Stimulated activated effector memory CD8-positive, alpha-beta T cell treated with anti-CD3 and anti-CD28 coated beads, Interleukin-12 subunit alpha, Interleukin-12 subunit beta, amount 100 ng/mL, for 72 hours (primary cell): ENCODE data around the gene TRNAU1AP.
"Not testable (repeated sequence)": the region's sequence is repeated elsewhere in the genome, so short reads cannot be mapped to it uniquely, and the experiment has no call there.

Experiments
- ATAC-seq: fragments of 150-1000 bp; cut with Tn5 transposase; 2 replicates; pipeline ENCODE4 v1.10.0; 2021
- DNase-seq, 2 donors: peaks; one replicate each; pipeline ENCODE4 v3.0.0; 2021 to 2022; ENCODE audit warnings: low spot score in 2 of 2
- H3K27ac Mint-ChIP-seq: one replicate; pipeline ENCODE4 v1.8.0; 2022; ENCODE audit warnings: mild to moderate bottlenecking, mixed read lengths
- H3K36me3 Mint-ChIP-seq: one replicate; pipeline ENCODE4 v1.8.0; 2022; ENCODE audit warnings: mild to moderate bottlenecking, mixed read lengths
- H3K4me1 Mint-ChIP-seq: one replicate; pipeline ENCODE4 v1.8.0; 2022; ENCODE audit warnings: mixed read lengths
- H3K4me3 Mint-ChIP-seq: one replicate; pipeline ENCODE4 v1.8.0; 2022; ENCODE audit warnings: mild to moderate bottlenecking, mixed read lengths
- H3K9me3 Mint-ChIP-seq: one replicate; pipeline ENCODE4 v1.8.0; 2022; ENCODE audit warnings: mixed read lengths

The TRNAU1AP gene

DNA sequence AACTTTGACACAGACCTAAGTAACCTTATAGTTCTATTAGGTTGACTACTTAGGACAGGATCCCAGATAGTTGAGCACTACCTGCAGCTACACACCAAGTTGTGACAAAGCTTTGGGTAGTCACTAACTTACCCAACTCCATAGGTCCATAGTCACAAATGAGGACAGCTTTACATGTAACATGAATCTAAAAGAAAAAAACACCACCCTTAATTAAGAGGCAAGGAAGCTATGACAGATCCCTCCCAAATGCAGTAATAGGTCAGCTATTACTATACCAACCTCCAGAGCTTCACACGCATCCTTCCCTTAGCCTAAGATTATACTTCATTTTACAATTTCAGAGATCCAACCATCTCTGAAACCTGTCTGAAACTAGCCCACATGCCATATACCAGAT lies 26.5 kb downstream of the TRNAU1AP start:
- Mint-ChIP-seq H3K36me3 (peaks cover 87% of the 10 kb centered on the region), H3K4me3 (peak overlapping the region; percentile 87), H3K9me3 (no peaks in the 10 kb centered on the region), H3K27ac (peak overlapping the region; percentile 96), H3K4me1 (peaks cover 39% of the 10 kb centered on the region)
- ATAC-seq (no peak), DNase-seq (no peak)

DNA sequence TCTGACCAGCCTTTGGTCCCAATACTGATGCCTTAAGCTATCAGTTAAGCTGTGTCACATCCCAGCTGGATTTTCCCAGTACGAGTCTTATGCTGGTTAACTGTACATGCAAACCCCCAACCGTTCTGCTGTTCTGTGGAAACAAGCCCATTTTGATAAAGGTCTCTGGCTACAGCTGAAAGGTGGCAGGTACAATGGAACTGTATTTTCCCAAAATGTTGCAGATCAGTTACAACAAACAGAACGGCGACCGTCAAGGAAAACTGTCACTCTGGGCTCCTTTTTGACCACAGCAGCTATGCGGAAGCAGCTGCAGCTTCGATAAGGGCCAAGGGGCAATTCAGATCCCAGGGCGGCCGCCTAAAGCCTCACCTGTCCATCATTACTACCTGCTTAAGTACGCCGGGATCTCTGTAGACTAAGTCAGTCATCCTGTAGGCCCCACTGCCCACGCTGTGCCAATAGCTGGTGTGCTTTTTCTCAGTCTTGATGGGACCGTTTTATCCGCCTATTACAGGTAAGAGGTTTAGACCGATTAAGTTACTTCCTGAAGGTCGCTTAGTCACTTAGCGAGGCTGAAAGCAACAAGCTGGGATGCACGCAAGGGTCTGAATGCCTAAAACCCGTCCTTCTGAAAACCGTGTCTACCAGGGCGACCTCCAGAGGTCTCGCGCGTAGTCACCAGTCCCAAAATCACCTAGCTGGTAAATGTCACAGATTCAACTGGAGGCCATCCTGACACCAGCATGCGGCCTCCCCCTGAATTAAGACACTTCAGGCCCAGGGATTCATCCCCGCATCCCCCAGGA lies 28.0 kb downstream of the TRNAU1AP start:
- peak overlapping the region; percentile 87 for H3K4me3 Mint-ChIP-seq
- H3K4me1 Mint-ChIP-seq: peaks cover 39% of the 10 kb centered on the region
- peak overlapping the region; percentile 96 for H3K27ac Mint-ChIP-seq
- DNase-seq: no peak
- peaks cover 71% of the 10 kb centered on the region for H3K36me3 Mint-ChIP-seq
- H3K9me3 Mint-ChIP-seq: no peaks in the 10 kb centered on the region
- ATAC-seq: peak; percentile 53

DNA sequence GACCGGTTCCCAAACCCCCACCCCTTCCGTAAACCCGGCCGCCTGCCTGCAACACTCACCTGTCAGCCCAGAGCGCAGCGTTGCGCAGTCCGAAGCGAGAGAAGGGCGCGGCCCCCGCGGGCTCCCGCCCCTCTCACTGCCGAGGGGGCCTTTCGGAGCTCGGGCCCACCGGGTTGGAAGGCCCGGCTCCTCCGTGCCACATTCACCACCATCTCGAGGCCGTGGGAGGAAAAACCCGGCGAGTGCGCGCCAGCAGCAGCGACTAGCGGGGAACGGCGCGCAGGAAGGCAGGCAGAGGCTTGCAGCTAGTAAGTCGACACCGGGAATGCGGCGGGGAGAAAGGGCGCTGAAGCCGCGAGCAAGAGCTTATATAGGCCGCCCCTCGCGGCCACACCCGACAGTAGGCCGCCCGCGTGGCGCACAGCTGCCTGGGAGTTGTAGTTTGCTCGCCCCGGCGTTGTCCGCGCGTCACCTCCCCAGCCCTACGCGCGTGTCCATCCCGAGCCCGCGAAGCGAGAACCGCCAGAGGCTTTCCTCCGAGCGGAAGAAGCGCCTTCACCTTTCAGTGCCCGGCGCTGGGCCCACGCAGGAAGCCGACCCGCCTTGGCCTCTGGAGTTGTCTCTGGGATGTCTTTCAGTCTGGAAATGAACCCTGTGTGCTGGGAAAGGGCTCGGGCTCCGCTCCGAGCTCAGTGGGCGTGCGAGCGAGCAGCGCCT lies 28.8 kb downstream of the TRNAU1AP start:
- Mint-ChIP-seq H3K36me3 (peaks cover 64% of the 10 kb centered on the region), H3K9me3 (no peaks in the 10 kb centered on the region), H3K27ac (peak overlapping the region; percentile 96), H3K4me3 (peak overlapping the region; percentile 87), H3K4me1 (peaks cover 39% of the 10 kb centered on the region)
- ATAC-seq (peak; percentile 94), DNase-seq (peak; percentile 94 to 98)

DNA sequence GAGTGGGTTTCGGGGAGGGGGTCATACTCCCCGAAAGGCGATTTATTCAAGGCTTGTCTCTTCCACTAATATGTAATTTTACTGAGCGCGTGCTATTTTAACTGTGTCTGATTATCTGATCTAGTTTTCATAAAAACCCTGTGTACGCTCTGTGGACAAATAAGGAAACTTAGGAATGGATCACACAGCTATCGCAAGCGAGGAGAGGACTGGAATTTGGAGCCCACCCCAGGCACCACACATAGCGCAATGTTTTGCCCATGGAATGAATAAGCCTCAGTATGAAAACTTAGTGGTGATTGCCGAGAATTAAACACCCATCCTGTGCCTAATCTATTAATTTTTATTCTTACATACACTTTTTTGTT lies 29.3 kb downstream of the TRNAU1AP start:
- ATAC-seq (no peak), DNase-seq (no peak)
- Mint-ChIP-seq H3K27ac (peak overlapping the region; percentile 96), H3K9me3 (no peaks in the 10 kb centered on the region), H3K4me3 (peak overlapping the region; percentile 87), H3K4me1 (peaks cover 39% of the 10 kb centered on the region), H3K36me3 (peaks cover 58% of the 10 kb centered on the region)

DNA sequence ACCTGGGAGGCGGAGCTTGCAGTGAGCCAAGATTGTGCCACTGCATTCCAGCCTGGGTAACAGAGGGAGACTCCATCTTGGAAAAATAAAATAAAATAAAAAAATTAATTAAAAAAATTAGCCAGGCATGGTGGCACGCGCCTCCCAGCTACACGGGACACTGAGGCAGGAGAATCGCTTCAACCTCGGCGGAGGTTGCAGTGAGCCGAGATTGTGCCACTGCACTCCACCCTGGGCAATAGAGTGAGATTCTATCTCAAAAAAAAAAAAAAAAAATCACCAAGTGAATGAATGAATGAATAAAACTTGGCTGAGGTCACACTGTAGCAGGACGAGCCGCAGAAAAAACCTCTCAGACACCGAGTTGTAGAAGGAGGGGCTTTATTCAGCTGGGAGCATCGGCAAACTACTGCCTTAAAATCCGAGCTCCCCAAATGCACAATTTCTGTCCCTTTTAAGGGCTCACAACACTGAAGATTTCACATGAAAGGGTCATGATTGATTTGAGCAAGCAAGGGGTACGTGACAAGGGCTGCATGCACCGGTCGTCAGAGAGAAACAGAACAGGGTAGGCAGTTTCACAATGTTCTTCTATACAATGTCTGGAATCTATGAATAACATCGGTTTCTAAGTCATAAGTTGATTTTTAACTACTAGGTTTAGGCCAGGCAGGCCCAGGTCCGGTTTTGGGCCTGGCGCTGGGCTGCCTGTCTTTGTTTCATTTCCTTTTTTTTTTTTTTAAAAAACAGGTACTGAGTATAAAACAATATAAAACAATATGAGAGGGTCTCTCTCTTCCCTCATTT lies 33.9 kb downstream of the TRNAU1AP start:
- not testable (repeated sequence) for H3K27ac Mint-ChIP-seq, H3K4me3 Mint-ChIP-seq, ATAC-seq, H3K4me1 Mint-ChIP-seq, DNase-seq, H3K9me3 Mint-ChIP-seq
- H3K36me3 Mint-ChIP-seq: peaks cover 13% of the 10 kb centered on the region

GRCh38 chr1:28591708-28592320 lies 38.9 kb downstream of the TRNAU1AP start, which contains the start of gene RAB42:
TSS of gene RAB42 (plus strand) at chr1:28592265. CDS start at chr1:28592512, 247 bp downstream.
- Mint-ChIP-seq H3K27ac (peak within 1 kb of the TSS; percentile 63), H3K4me3 (peak within 1 kb of the TSS; percentile 71), H3K36me3 (peaks cover 6% of the 10 kb centered on the region), H3K4me1 (peaks cover 6% of the 10 kb centered on the region), H3K9me3 (no peaks in the 10 kb centered on the region)
- DNase-seq (no peak), ATAC-seq (peak; percentile 73)

GRCh38 chr1:28592321-28593071 lies 39.6 kb downstream of the TRNAU1AP start:
- H3K27ac Mint-ChIP-seq: peak overlapping the region; percentile 63
- peak overlapping the region; percentile 71 for H3K4me3 Mint-ChIP-seq
- H3K9me3 Mint-ChIP-seq: no peaks in the 10 kb centered on the region
- H3K36me3 Mint-ChIP-seq: peaks cover 6% of the 10 kb centered on the region
- DNase-seq (no peak), ATAC-seq (peak; percentile 74)
- H3K4me1 Mint-ChIP-seq: peaks cover 6% of the 10 kb centered on the region

GRCh38 chr1:28593988-28594356 lies 41.1 kb downstream of the TRNAU1AP start:
- not testable (repeated sequence) for ATAC-seq, H3K4me3 Mint-ChIP-seq, H3K36me3 Mint-ChIP-seq, H3K27ac Mint-ChIP-seq, H3K9me3 Mint-ChIP-seq, H3K4me1 Mint-ChIP-seq, DNase-seq

DNA sequence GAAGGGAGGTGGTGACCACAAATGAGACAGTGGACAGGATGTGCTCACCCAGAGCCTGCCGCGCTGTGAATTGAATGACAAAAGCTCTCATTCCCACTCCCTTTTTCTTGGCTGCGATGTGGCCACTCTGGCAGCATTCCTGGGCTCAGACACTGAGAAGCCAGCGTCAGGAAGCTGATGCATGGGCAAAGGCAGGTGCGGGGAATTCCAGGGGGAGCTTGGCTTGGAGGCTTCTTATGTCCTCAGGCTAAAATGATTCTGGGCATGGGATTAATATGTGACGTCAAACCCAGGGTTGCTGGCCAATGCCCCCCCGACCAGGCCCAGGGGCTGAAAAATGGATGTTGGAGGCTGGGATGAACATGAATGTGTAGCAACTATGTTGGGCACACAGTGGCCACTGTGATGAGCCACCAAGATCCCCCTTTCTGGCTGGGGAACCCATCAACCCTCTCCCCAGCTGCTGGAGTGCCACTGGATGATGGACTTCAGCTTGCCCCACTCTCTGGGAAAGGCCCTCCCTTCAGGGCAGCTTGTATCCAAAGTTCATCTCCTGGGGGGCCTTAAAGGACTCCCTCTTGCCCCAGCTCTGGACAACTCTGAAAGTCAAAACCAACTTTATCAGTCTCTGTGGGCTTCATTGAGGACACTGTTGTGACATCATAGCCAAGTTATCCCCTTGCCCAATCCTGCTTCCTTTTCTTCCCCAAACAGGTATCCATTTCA lies 42.0 kb downstream of the TRNAU1AP start:
- not testable (repeated sequence) for H3K27ac Mint-ChIP-seq

DNA sequence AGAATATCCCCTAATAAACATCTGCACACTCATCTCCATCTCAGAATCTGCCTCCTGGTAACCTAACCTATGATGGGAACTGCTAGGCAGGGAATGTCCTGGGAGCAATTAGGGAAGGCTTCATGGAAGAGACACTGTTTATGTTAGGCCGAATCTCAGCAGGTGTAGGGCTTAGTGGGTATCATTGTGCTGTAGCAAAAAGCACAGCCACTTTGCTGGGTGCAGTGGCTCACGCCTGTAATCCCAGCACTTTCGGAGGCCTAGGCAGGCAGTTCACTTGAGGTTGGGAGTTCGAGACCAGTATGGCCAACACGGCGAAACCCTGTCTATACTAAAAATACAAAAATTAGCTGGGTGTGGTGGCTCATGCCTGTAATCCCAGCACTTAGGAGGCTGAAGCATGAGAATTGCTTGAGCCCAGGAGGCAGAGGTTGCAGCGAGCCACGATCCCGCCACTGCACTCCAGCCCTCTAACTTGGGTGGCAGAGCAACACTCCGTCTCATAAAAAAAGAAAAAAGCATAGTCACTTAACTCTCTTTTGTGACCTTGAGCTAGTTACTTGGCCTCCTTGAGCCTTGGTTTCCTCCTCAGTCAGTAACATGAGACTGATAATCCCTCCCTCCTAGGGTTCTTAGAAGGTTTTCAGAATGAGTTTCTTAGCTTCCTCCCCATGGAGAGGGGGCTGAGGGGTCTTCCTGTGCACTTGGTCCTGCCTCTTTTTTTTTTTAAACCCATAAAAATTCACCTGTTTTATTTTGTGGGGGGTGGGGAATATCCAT lies 42.7 kb downstream of the TRNAU1AP start:
- H3K4me1 Mint-ChIP-seq: peaks cover 6% of the 10 kb centered on the region
- DNase-seq (no peak), ATAC-seq (no peak)
- peaks cover 6% of the 10 kb centered on the region for H3K36me3 Mint-ChIP-seq
- H3K9me3 Mint-ChIP-seq: no peaks in the 10 kb centered on the region
- H3K27ac Mint-ChIP-seq: no peak overlapping the region
- H3K4me3 Mint-ChIP-seq: no peak overlapping the region

More for the DNA sequence above, 42.0 kb downstream of the TRNAU1AP start:
- H3K36me3 Mint-ChIP-seq, H3K9me3 Mint-ChIP-seq, DNase-seq, H3K4me3 Mint-ChIP-seq, ATAC-seq, H3K4me1 Mint-ChIP-seq: not testable (repeated sequence)

DNA sequence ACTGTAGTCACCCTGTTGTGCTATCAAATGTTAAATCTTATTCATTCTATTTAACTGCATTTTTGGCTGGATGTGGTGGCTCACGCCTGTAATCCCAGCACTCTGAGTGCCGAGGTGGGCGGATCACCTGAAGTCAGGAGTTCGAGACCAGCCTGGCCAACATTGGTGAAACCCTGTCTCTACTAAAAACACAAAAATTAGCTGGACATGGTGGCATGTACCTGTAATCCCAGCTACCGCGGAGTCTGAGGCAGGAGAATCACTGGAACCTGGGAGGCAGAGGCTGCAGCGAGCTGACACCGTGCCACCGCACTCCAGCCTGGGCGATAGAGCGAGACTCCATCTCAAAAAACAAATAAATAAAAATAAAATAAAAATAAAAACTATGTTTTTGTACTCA lies 43.4 kb downstream of the TRNAU1AP start:
- H3K4me3 Mint-ChIP-seq, H3K27ac Mint-ChIP-seq, H3K4me1 Mint-ChIP-seq, H3K36me3 Mint-ChIP-seq, DNase-seq, ATAC-seq, H3K9me3 Mint-ChIP-seq: not testable (repeated sequence)

DNA sequence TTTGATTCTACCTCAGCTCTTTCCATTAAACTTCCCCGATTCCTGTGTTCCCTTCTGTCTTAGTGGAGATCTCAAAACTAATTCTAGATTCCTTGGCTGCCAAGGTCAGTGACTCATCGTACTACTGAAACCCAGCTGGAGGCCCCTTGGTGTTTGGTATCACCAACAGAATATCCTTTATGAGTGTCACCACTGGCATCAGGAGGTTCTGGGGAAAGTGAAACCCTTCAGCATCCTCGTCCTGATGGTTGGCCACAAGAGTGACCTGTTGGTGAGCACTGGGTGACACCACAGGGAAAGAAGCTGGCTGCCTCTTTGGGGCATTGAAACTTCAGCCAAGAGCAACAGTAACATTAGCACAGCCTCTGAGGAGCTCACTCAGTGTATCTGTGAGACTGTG lies 48.8 kb downstream of the TRNAU1AP start:
- Mint-ChIP-seq H3K27ac (peak overlapping the region; percentile 41), H3K4me3 (no peak overlapping the region), H3K9me3 (no peaks in the 10 kb centered on the region), H3K36me3 (peaks cover 56% of the 10 kb centered on the region), H3K4me1 (peaks cover 10% of the 10 kb centered on the region)
- no peak for DNase-seq
- peak; percentile 83 for ATAC-seq
